Spinal cord (tissue), 10 donors: ENCODE data around the gene PPM1G. TPM values are rescaled to one million over a fixed set of nuclear protein-coding genes. Genes with fewer than 3 reads are reported as not detected.
A peak's percentile ranks its signal among the peaks of the same experiment; 100 is the strongest.

Source experiments
- DNase-seq, 6 donors: peaks; one replicate each; pipeline versions ENCODE4 v3.0.0 to v3.0.0-alpha.2; 2013 to 2015; ENCODE audit warnings: low spot score in 6 of 6, low read depth in 4 of 6
- H3K27ac ChIP-seq: one replicate; pipeline ENCODE4 v1.5.1; 2013; ENCODE audit warnings: low read depth, low read length, control low read depth
- H3K27me3 ChIP-seq: one replicate; pipeline ENCODE4 v1.6.1; 2013; ENCODE audit warnings: low read length; ENCODE audit not compliant: control insufficient read depth, insufficient read depth
- H3K36me3 ChIP-seq: one replicate; pipeline ENCODE4 v1.6.1; 2013; ENCODE audit warnings: low read length; ENCODE audit not compliant: control insufficient read depth, insufficient read depth
- H3K4me1 ChIP-seq: one replicate; pipeline ENCODE4 v1.6.1; 2013; ENCODE audit warnings: low read length; ENCODE audit not compliant: control insufficient read depth, insufficient read depth
- H3K4me3 ChIP-seq: one replicate; pipeline ENCODE4 v1.5.1; 2013; ENCODE audit warnings: low read depth, low read length, control low read depth
- H3K9me3 ChIP-seq: one replicate; pipeline ENCODE4 v1.6.1; 2013; ENCODE audit warnings: low read length; ENCODE audit not compliant: control insufficient read depth, insufficient read depth
- WGBS: methylation state at CpG from one replicate; pipeline ENCODE4 v1.1.5; 2013; ENCODE audit warnings: missing lambda C conversion rate; ENCODE audit not compliant: insufficient coverage; 5-methylcytosine and 5-hydroxymethylcytosine counted together
- polyA plus RNA-seq, 2 donors: library from polyadenylated mRNA; unstranded; fragments of 120-200 nt; gene quantifications; one replicate each; pipeline ENCODE4 v1.2.1, GENCODE V29; 2013; ENCODE audit not compliant: insufficient read length in 2 of 2
- total RNA-seq, 2 donors: library from RNA; depleted of rRNA in 1 of 2; stranded (reverse); fragments of 120-200 nt in 1 of 2; fragments of >200 nt in 1 of 2; gene quantifications; one replicate each; pipeline versions ENCODE4 v1.2.3 to v1.2.4, GENCODE V29; 2013 to 2014
- donor health status: healthy.

The PPM1G gene
- total and polyA plus RNA-seq, 4 donors: 40.2 to 96.1 (median 82.3) TPM

DNA sequence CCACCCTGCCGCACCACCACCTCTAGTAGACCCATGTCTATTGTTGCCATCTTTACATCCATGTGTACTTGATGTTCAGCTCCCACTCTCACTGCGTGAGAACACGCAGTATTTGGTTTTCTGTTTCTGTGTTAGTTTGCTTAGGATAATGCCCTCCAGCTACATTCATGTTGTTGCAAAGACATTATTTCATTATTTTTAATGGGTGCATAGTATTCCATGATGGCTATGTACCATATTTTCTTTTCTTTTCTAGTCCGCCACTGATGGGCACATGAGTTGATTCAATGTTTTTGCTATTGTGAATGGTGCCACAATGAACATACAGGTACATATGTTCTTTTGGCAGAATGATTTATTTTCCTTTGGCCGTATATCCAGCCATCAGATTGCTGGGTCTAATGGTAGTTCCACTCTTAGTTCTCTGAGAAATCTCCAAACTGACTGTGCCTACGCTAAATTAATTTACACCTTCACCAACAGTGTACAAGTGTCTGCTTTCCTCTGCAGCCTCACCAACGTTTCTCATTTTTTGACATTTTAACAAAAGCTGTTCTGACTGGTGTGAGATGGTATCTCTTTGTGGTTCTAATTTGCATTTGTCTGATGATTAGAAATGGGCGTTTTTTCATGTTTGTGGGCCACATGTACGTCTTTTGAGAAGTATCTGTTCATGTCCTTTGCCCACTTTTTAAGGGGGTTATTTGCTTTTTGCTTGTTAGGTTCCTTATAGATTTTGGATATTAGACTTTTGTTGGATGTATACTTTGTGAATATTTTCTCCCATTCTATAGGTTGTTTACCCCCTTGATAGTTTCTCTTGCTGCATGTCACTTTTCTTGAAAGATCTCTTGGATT lies 18.3 kb downstream of the PPM1G start:
- no peaks in the 10 kb centered on the region for H3K9me3 ChIP-seq
- H3K27me3 ChIP-seq: no peaks in the 10 kb centered on the region
- H3K36me3 ChIP-seq: peaks cover 9% of the 10 kb centered on the region
- no peak overlapping the region for H3K4me3 ChIP-seq
- DNase-seq: no peak
- WGBS: 100% methylated on average over 3 of the region's 9 CpGs
- H3K27ac ChIP-seq: no peak overlapping the region
- H3K4me1 ChIP-seq: no peaks in the 10 kb centered on the region

DNA sequence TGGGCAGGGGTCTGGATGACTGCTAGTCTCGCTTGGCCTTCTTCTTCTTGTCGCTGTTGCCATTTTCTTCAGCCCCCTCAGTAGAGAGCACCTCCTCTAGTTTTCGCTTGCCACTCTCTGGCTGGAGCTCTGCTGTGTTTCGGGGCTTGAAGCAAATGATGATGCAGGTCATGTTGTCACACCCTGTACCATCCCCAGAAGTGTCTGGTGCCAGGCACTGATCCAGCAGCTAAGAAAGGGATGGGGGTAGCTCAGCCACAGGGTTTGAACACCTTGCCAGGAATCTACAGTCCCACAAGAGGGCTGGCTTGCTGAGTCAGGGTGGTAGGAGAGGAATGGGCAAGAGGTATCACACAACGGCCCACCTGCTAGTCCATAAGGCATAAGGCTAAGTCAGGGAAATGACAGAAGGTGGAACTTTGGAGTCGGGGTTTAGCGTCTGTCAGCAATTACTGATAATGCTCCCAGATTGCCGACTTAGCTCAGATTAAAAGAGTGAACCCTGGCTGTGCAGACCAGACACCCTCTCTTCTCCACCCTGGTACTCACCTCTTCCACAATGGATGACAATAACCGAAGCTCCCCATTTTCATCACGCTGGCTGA lies 27.7 kb downstream of the PPM1G start:
- 95% methylated on average over 10 of the region's 10 CpGs for WGBS
- no peak for DNase-seq
- Histone ChIP-seq H3K36me3 (peaks cover 67% of the 10 kb centered on the region), H3K27ac (no peak overlapping the region), H3K9me3 (no peaks in the 10 kb centered on the region), H3K27me3 (no peaks in the 10 kb centered on the region), H3K4me3 (no peak overlapping the region), H3K4me1 (peaks cover 31% of the 10 kb centered on the region)

DNA sequence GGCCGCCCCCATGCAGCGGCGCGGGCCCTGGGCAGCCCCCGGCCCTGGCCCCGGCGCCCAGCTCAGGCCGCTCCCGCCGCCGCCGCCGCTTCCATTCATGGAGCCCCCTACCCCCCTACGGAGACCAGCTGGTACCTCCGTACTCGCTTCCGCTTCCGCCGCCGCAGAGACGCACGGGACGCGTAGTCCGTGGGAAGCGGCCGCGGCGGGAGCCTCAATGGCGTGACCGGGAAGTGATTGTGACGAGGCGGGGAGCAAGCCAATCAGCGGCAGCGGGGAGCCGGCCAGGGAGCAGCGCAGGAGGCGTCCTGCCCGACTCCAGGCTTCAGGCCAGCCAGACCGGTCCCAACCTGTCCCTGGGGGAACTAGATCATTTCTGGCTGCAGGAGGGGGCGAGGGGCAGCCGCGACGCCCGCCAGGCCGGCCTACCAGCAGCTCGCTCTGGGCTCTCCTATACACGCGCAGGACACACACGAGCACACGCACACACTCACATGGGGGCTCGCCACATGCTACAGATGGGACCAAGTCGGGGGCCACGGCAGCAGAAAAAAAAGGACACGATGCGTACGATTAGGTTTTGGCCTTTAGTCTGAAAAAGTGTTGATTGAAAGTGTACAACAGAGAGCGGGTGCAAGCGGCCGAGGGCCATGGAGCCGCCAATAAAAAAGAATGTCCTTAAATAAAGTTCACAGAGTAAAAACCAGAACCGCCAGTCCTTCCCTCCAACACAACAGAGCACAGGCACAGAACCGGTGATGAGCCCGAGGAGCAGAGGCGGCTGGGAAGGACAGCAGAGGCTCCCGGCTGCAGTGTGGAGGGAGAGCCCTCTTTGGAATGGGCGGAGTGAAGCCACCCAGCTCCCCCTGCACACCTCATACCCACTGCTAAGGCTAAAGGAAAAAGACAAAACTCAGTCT lies 28.5 kb downstream of the PPM1G start, which contains the start of gene ZNF513:
TSS of gene ZNF513 (minus strand) at position 109 of the 920 bp plus-strand sequence. CDS start 208 bp downstream, outside the sequence.
- DNase-seq: peak; percentile 74 to 99 (median 94)
- no peaks in the 10 kb centered on the region for H3K27me3 ChIP-seq
- H3K27ac ChIP-seq: peak within 1 kb of the TSS; percentile 85
- no peaks in the 10 kb centered on the region for H3K9me3 ChIP-seq
- peaks cover 31% of the 10 kb centered on the region for H3K4me1 ChIP-seq
- peaks cover 72% of the 10 kb centered on the region for H3K36me3 ChIP-seq
- peak within 1 kb of the TSS; percentile 74 for H3K4me3 ChIP-seq
- 7% methylated on average over 61 of the region's 67 CpGs for WGBS

DNA sequence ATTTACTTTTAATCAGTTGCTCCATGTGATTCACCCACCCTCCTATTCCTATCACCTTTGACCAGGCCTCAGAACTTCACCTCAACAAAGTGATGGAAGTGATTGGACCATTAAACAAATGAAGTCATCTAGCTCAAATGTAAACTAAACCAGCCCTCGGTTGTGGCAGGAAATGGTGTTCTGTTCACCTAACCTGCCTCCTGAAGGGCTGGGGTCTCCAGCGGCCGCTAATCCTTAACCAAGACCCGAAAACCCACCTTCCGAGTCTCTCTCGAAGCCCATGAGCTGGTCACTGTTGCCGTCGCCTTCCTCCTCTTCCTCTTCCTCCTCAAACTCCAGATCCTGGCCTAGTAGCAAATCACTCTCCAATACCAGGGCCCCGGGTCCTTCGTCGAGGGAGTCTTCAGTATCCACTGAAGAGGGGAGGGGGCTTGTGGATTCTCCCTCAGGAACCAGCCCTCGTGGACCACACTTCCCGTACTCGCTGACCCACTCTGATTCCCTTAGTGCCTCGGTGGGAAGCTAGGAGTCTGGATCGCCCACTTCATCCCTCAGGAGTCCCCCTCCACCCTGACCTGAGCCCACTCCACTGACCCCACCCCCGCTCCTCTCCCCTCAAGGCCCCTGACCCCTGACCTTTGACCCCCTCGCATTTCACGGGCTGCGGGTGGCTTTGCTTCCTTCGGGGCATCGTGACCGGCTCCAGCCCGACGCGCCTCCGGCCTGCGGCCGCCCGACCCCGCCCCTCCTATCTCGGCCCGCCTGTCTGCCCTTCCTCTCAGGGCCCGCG lies 29.4 kb downstream of the PPM1G start:
- peaks cover 31% of the 10 kb centered on the region for H3K4me1 ChIP-seq
- WGBS: under 1% methylated on average over 29 of the region's 35 CpGs
- peak overlapping the region; percentile 62 for H3K27ac ChIP-seq
- no peaks in the 10 kb centered on the region for H3K27me3 ChIP-seq
- H3K9me3 ChIP-seq: no peaks in the 10 kb centered on the region
- H3K36me3 ChIP-seq: peaks cover 77% of the 10 kb centered on the region
- peak in 2 of 6 donors; percentile 81 to 84 for DNase-seq
- H3K4me3 ChIP-seq: peak overlapping the region; percentile 74

DNA sequence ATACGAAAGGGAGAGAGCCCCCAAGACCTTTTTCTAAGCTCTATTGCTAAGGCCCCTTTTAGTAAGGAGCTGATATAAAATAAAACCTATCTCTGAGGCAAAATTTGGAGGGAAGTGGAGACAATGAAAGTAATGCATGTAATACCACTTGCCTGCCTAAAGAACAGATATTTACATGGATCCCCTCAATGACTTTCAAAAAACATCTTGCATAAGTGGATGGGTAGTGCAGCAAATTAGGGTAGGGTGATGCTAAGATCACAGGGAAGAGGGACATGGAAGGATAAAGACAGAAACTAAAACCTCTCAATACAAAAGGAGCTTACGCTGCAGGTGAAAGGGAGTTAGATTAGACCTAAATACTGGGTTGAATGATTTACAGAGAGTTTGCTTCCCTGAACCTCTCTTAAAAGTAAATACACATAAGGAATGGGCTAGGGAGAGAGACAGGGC lies 30.0 kb downstream of the PPM1G start:
- Histone ChIP-seq H3K4me1 (peaks cover 31% of the 10 kb centered on the region), H3K27ac (peak overlapping the region; percentile 62), H3K27me3 (no peaks in the 10 kb centered on the region), H3K9me3 (no peaks in the 10 kb centered on the region), H3K36me3 (peaks cover 77% of the 10 kb centered on the region), H3K4me3 (peak overlapping the region; percentile 74)
- no CpG with 5 or more reads among the region's 2 CpGs for WGBS
- no peak for DNase-seq

DNA sequence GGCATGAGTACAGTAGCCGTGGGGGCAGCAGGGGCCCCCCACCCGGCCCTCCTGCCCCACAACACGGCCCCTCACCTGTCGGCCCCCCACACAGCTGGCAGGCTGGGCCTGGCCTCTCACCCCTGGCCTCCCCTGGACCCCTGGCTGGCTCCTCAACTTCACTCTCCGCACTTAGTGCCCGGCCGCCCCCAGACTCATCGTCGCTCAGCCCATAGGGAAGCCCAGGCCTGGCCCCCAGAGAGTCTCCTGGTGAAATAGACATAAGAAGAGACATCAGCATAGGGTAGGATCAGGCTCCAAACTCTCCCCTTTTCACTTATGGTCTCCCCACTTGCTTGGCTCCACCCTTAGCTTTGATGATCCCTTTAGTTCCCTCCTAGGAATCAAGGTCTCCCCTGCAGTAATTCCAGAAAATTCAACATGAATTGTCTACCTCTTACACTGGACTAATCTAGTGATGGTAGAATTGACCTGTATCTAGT lies 30.5 kb downstream of the PPM1G start:
- DNase-seq: no peak
- no peaks in the 10 kb centered on the region for H3K9me3 ChIP-seq
- peaks cover 31% of the 10 kb centered on the region for H3K4me1 ChIP-seq
- H3K36me3 ChIP-seq: peaks cover 79% of the 10 kb centered on the region
- WGBS: 84% methylated on average over 3 of the region's 9 CpGs
- no peaks in the 10 kb centered on the region for H3K27me3 ChIP-seq
- peak overlapping the region; percentile 74 for H3K4me3 ChIP-seq
- no peak overlapping the region for H3K27ac ChIP-seq

DNA sequence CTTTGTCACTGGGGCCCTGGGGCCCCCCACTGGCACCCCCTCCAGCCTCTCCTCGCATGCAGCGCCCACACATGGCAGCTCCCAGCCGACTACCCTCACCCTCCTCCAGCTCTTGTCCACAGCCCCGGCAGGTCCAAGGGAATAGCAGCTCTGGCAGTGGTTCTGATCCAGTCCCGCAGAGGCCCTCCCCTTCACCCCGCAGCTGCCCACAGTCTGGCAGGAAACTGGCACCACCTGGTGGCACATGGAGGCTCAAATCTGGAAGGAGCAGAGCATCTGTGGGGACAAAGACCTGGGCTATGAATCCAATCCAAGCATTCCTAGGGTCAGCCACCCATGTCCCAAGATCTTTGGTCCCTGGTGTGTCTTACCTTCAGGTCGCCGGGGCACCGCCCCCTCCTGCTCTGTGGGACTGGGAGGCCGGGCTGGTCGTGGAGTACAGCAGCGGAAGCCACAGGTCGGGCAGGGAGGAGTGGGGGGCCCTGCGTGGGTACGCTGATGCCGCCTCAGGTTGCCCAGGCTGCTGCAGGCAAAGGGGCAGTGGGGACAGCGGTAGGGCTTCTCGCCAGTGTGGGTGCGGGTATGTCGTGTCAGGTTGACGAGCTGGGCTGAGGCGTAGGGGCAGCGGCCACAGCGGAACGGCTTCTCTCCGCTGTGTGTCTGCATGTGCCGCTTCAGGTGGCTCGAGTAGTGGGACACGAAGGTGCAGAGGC lies 31.1 kb downstream of the PPM1G start:
- H3K4me3 ChIP-seq: no peak overlapping the region
- H3K27ac ChIP-seq: no peak overlapping the region
- peaks cover 79% of the 10 kb centered on the region for H3K36me3 ChIP-seq
- H3K9me3 ChIP-seq: no peaks in the 10 kb centered on the region
- H3K4me1 ChIP-seq: peaks cover 31% of the 10 kb centered on the region
- WGBS: 85% methylated on average over 29 of the region's 29 CpGs
- no peak for DNase-seq
- H3K27me3 ChIP-seq: no peaks in the 10 kb centered on the region

DNA sequence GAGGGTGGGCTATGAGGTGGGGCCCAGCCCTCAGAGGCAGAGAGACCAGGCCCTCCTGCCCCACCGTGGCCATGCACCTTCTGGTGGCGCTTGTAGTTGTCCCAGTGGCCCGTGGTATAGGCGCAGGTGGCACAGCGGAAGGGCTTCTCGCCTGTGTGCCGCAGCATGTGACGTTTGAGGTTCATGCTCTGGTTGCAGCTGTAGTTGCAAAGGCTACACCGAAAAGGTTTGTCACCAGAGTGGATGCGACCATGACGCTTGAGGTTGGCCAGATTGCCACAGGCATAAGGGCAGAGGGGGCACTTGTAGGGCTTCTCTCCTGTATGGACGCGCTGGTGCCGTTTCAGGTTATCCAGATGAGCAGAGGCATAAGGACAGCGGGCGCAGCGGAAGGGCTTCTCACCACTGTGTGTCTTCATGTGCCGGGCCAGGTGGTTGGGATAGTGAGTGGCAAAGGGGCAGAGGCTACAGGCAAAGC lies 31.7 kb downstream of the PPM1G start:
- WGBS: 93% methylated on average over 18 of the region's 18 CpGs
- peaks cover 31% of the 10 kb centered on the region for H3K4me1 ChIP-seq
- DNase-seq: no peak
- no peaks in the 10 kb centered on the region for H3K27me3 ChIP-seq
- H3K9me3 ChIP-seq: no peaks in the 10 kb centered on the region
- H3K27ac ChIP-seq: no peak overlapping the region
- no peak overlapping the region for H3K4me3 ChIP-seq
- H3K36me3 ChIP-seq: peaks cover 77% of the 10 kb centered on the region
